GM12878 (cell line): ENCODE data around the gene PEX6. TPM values are rescaled to one million over a fixed set of nuclear protein-coding genes. Genes with fewer than 3 reads are reported as not detected.
A peak's percentile ranks its signal among the peaks of the same experiment; 100 is the strongest.

ENCODE experiments used
- ASH2L ChIP-seq: fragments of 300-600, 200-600 bp; sonication (generic); IDR thresholded peaks from 2 replicates; pipeline ENCODE4 v1.6.1; 2017; ENCODE audit warnings: low read depth, mild to moderate bottlenecking, borderline replicate concordance
- CEBPZ ChIP-seq: fragments of 150-350 bp; IDR thresholded peaks from 2 replicates; pipeline ENCODE4 v1.6.1; 2016; ENCODE audit warnings: low read depth, low read length
- CHD2 ChIP-seq: IDR thresholded peaks from 2 replicates; pipeline ENCODE4 v1.6.1; 2011; ENCODE audit warnings: low read depth, low read length, improper control_type of control experiment, borderline replicate concordance
- CHD4 ChIP-seq: fragments of 200-600 bp; sonication (generic); IDR thresholded peaks from 2 replicates; pipeline ENCODE4 v1.6.1; 2016; ENCODE audit warnings: mild to moderate bottlenecking
- E2F8 ChIP-seq: fragments of 450-650 bp; IDR thresholded peaks from 2 replicates; pipeline ENCODE4 v1.6.1; 2018; ENCODE audit warnings: mild to moderate bottlenecking, low read depth, moderate library complexity; ENCODE audit not compliant: partially characterized antibody
- EP300 ChIP-seq, 2 experiments: fragments of 150-350 bp in 1 of 2; IDR thresholded peaks; 2 replicates each; pipeline ENCODE4 v1.6.1; 2011 to 2012; ENCODE audit warnings: low read depth in 2 of 2, low read length in 2 of 2, borderline replicate concordance in 1 of 2, improper control_type of control experiment in 1 of 2, inconsistent platforms in 1 of 2; ENCODE audit not compliant: control insufficient read depth in 1 of 2
- EZH2 ChIP-seq: IDR thresholded peaks from 2 replicates; pipeline ENCODE4 v1.6.1; 2012; ENCODE audit warnings: low read depth, mild to moderate bottlenecking, control low read depth, inconsistent platforms, low read length, borderline replicate concordance; ENCODE audit not compliant: control insufficient read depth
- FOXK2 ChIP-seq: fragments of 450-650 bp; IDR thresholded peaks from 2 replicates; pipeline ENCODE4 v1.6.1; 2017; ENCODE audit warnings: mild to moderate bottlenecking, moderate library complexity
- GABPA ChIP-seq: IDR thresholded peaks from 2 replicates; pipeline ENCODE4 v1.6.1; 2014; ENCODE audit warnings: antibody characterized with exemption, low read depth, mild to moderate bottlenecking, inconsistent platforms
- HCFC1 ChIP-seq: fragments of 150-350 bp; IDR thresholded peaks from 2 replicates; pipeline ENCODE4 v1.6.1; 2014; ENCODE audit warnings: low read length
- HSF1 ChIP-seq: fragments of 150-350 bp; IDR thresholded peaks from 2 replicates; pipeline ENCODE4 v1.6.1; 2014; ENCODE audit warnings: mild to moderate bottlenecking, low read depth, low read length
- KLF5 ChIP-seq: fragments of 450-650 bp; IDR thresholded peaks from 2 replicates; pipeline ENCODE4 v1.6.1; 2014; ENCODE audit warnings: mild to moderate bottlenecking; ENCODE audit not compliant: partially characterized antibody
- MXI1 ChIP-seq: fragments of 150-350 bp; IDR thresholded peaks from 2 replicates; pipeline ENCODE4 v1.6.1; 2011; ENCODE audit warnings: low read depth, mild to moderate bottlenecking, inconsistent platforms, low read length, improper control_type of control experiment
- NFXL1 ChIP-seq: fragments of 450-650 bp; IDR thresholded peaks from 2 replicates; pipeline ENCODE4 v1.6.1; 2017; ENCODE audit warnings: antibody characterized with exemption, mild to moderate bottlenecking, borderline replicate concordance
- SIX5 ChIP-seq: IDR thresholded peaks from 2 replicates; pipeline ENCODE4 v1.6.1; 2011; ENCODE audit warnings: mild to moderate bottlenecking, low read depth, low read length, moderate library complexity; ENCODE audit not compliant: severe bottlenecking
- SMARCA5 ChIP-seq: fragments of 450-650 bp; IDR thresholded peaks from 2 replicates; pipeline ENCODE4 v1.6.1; 2017; ENCODE audit warnings: mild to moderate bottlenecking
- SPI1 ChIP-seq: IDR thresholded peaks from 2 replicates; pipeline ENCODE4 v1.6.1; 2011; ENCODE audit warnings: low read depth, mild to moderate bottlenecking, low read length, moderate library complexity, borderline replicate concordance; ENCODE audit not compliant: insufficient read depth
- SREBF1 ChIP-seq: IDR thresholded peaks from 2 replicates; pipeline ENCODE4 v1.6.1; 2012; ENCODE audit warnings: mild to moderate bottlenecking, low read length
- STAT1 ChIP-seq: fragments of 450-650 bp; conservative IDR thresholded peaks from 2 replicates; pipeline ENCODE4 v1.6.1; 2014; ENCODE audit warnings: antibody characterized with exemption, mild to moderate bottlenecking
- USF2 ChIP-seq: IDR thresholded peaks from 2 replicates; pipeline ENCODE4 v1.6.1; 2011; ENCODE audit warnings: low read depth, low read length, improper control_type of control experiment, borderline replicate concordance
- YBX1 ChIP-seq: fragments of 450-650 bp; IDR thresholded peaks from 2 replicates; pipeline ENCODE4 v1.6.1; 2016; ENCODE audit warnings: antibody characterized with exemption
- ZNF622 ChIP-seq: fragments of 450-650 bp; IDR thresholded peaks from 2 replicates; pipeline ENCODE4 v1.6.1; 2017; ENCODE audit warnings: mild to moderate bottlenecking, inconsistent platforms
- polyA plus RNA-seq, 11 experiments: library from polyadenylated mRNA; depleted of rRNA in 4 of 11; unstranded in 6 of 11; stranded (reverse) in 5 of 11; fragments of >200 nt; fragmentation: Nextera tagmentation in 4 of 11; fragmentation: Illumina TruSeq in 1 of 11; extraction: Ambion mirVana in 4 of 11; extraction: Trizol in 1 of 11; gene quantifications; 1 replicate in 1 of 11; 2 replicates in 10 of 11; pipeline versions ENCODE4 v1.2.1 to v1.2.3, GENCODE V29; 2011 to 2016; ENCODE audit warnings: inconsistent platforms in 2 of 11, missing spikeins in 2 of 11, low read depth in 1 of 11
- total RNA-seq, 4 experiments: library from RNA; depleted of rRNA in 3 of 4; stranded (reverse); fragments of >200 nt in 3 of 4; fragmentation: Illumina TruSeq in 1 of 4; extraction: Trizol in 1 of 4; gene quantifications; 2 replicates each; pipeline versions ENCODE4 v1.2.1 to v1.2.3, GENCODE V29; 2013 to 2021

The PEX6 gene
- total and polyA plus RNA-seq, 10 of the 15 experiments (the other 5 are each of a cell fraction or from before 2014, with no cell fraction given) = 0.39 to 21.1 (median 7.8) TPM

- TF ChIP-seq E2F8 (peak; percentile 15), SREBF1 (peak; percentile 58), HCFC1 (peak; percentile 95), HSF1 (0 out of 2 replicates have a peak, but pooled peaks have one; percentile 31), EZH2 (no peak), CEBPZ (no peak), FOXK2 (peak; percentile 86), STAT1 (no peak), YBX1 (no peak), SIX5 (peak; percentile 88), ASH2L (no peak), CHD4 (no peak), GABPA (peak; percentile 69; the same call in 1 of the 2 replicates), SPI1 (no peak), ZNF622 (no peak), USF2 (peak; percentile 23; the same call in 1 of the 2 replicates), NFXL1 (no peak), SMARCA5 (no peak), KLF5 (peak; percentile 30), CHD2 (peak; percentile 68; the same call in 1 of the 2 replicates), MXI1 (peak; percentile 88), EP300 (IDR thresholded peaks at IDR 0.05; ENCODE audit: borderline replicate concordance in 1 of 2, control insufficient read depth in 1 of 2, low read depth in 2 of 2, low read length in 2 of 2) (no peak)
Observed at GRCh38 chr6:43013843-43014433, 35.0 kb upstream of the PEX6 start, which contains the start of the genes KLHDC3 and MEA1 (continued).
